ENCODE results near the gene GART. TPM values are rescaled to one million over a fixed set of nuclear protein-coding genes. Genes with fewer than 3 reads are reported as not detected.
A peak's percentile ranks its signal among the peaks of the same experiment; 100 is the strongest.

The GART gene
- total and polyA plus RNA-seq, 10 of the 15 experiments (the other 5 are each of a cell fraction or from before 2014, with no cell fraction given), result 44.7 to 178 (median 106) TPM

DNA sequence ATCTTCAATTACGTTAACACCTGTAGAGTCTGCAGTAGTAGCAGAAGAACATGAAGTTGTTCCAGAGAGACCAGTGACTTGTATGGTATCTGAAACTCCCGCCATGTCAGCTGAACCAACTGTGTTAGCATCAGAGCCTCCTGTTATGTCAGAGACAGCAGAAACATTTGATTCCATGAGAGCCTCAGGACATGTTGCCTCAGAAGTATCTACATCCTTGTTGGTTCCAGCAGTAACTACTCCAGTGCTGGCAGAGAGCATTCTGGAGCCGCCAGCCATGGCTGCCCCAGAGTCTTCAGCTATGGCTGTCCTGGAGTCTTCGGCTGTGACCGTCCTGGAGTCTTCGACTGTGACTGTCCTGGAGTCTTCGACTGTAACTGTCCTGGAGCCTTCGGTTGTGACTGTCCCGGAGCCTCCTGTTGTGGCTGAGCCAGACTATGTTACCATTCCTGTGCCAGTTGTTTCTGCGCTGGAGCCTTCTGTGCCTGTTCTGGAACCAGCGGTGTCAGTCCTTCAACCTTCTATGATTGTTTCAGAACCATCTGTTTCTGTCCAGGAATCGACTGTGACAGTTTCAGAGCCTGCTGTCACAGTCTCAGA lies 11.2 kb upstream of the GART start (continued):
- TF ChIP-seq, protein P1, sequence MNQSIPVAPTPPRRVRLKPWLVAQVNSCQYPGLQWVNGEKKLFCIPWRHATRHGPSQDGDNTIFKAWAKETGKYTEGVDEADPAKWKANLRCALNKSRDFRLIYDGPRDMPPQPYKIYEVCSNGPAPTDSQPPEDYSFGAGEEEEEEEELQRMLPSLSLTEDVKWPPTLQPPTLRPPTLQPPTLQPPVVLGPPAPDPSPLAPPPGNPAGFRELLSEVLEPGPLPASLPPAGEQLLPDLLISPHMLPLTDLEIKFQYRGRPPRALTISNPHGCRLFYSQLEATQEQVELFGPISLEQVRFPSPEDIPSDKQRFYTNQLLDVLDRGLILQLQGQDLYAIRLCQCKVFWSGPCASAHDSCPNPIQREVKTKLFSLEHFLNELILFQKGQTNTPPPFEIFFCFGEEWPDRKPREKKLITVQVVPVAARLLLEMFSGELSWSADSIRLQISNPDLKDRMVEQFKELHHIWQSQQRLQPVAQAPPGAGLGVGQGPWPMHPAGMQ (IDR thresholded peaks at IDR 0.05; ENCODE audit: borderline replicate concordance), result no peak
- TF ChIP-seq RELA (IDR thresholded peaks at IDR 0.05; ENCODE audit: borderline replicate concordance, partially characterized antibody) (no peak), POLR2AphosphoS5 (IDR thresholded peaks at IDR 0.05; ENCODE audit: low read length) (peak; percentile 52), DPF2 (IDR thresholded peaks at IDR 0.05) (no peak), ASH2L (IDR thresholded peaks at IDR 0.05; ENCODE audit: borderline replicate concordance, low read depth) (no peak), MTA2 (IDR thresholded peaks at IDR 0.05; ENCODE audit: low read depth) (no peak), KLF5 (IDR thresholded peaks at IDR 0.05; ENCODE audit: partially characterized antibody) (no peak), SREBF1 (IDR thresholded peaks at IDR 0.05; ENCODE audit: low read length) (no peak), POU2F2 (IDR thresholded peaks at IDR 0.05; ENCODE audit: borderline replicate concordance, low read depth, low read length) (0 out of 3 replicates have a peak, but pooled peaks have one; percentile 7), SMC3 (IDR thresholded peaks at IDR 0.05; ENCODE audit: borderline replicate concordance, low read length) (no peak), ZNF217 (IDR thresholded peaks at IDR 0.05) (no peak), CBFB (IDR thresholded peaks at IDR 0.05; ENCODE audit: low read depth) (no peak), STAT3 (IDR thresholded peaks at IDR 0.05; ENCODE audit: low read depth, low read length) (no peak)
- TF ChIP-seq, protein P2, sequence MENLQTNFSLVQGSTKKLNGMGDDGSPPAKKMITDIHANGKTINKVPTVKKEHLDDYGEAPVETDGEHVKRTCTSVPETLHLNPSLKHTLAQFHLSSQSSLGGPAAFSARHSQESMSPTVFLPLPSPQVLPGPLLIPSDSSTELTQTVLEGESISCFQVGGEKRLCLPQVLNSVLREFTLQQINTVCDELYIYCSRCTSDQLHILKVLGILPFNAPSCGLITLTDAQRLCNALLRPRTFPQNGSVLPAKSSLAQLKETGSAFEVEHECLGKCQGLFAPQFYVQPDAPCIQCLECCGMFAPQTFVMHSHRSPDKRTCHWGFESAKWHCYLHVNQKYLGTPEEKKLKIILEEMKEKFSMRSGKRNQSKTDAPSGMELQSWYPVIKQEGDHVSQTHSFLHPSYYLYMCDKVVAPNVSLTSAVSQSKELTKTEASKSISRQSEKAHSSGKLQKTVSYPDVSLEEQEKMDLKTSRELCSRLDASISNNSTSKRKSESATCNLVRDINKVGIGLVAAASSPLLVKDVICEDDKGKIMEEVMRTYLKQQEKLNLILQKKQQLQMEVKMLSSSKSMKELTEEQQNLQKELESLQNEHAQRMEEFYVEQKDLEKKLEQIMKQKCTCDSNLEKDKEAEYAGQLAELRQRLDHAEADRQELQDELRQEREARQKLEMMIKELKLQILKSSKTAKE (IDR thresholded peaks at IDR 0.05; ENCODE audit: low read depth, poor library complexity, severe bottlenecking), result no peak
- TF ChIP-seq, protein P3, sequence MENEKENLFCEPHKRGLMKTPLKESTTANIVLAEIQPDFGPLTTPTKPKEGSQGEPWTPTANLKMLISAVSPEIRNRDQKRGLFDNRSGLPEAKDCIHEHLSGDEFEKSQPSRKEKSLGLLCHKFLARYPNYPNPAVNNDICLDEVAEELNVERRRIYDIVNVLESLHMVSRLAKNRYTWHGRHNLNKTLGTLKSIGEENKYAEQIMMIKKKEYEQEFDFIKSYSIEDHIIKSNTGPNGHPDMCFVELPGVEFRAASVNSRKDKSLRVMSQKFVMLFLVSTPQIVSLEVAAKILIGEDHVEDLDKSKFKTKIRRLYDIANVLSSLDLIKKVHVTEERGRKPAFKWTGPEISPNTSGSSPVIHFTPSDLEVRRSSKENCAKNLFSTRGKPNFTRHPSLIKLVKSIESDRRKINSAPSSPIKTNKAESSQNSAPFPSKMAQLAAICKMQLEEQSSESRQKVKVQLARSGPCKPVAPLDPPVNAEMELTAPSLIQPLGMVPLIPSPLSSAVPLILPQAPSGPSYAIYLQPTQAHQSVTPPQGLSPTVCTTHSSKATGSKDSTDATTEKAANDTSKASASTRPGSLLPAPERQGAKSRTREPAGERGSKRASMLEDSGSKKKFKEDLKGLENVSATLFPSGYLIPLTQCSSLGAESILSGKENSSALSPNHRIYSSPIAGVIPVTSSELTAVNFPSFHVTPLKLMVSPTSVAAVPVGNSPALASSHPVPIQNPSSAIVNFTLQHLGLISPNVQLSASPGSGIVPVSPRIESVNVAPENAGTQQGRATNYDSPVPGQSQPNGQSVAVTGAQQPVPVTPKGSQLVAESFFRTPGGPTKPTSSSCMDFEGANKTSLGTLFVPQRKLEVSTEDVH (IDR thresholded peaks at IDR 0.05; ENCODE audit: low read depth, partially characterized antibody), result no peak
- TF ChIP-seq, protein P4, sequence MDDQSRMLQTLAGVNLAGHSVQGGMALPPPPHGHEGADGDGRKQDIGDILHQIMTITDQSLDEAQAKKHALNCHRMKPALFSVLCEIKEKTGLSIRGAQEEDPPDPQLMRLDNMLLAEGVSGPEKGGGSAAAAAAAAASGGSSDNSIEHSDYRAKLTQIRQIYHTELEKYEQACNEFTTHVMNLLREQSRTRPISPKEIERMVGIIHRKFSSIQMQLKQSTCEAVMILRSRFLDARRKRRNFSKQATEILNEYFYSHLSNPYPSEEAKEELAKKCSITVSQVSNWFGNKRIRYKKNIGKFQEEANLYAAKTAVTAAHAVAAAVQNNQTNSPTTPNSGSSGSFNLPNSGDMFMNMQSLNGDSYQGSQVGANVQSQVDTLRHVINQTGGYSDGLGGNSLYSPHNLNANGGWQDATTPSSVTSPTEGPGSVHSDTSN (IDR thresholded peaks at IDR 0.05; ENCODE audit: insufficient replicate concordance, low read depth, low read length), result no peak
- TF ChIP-seq, protein P5, sequence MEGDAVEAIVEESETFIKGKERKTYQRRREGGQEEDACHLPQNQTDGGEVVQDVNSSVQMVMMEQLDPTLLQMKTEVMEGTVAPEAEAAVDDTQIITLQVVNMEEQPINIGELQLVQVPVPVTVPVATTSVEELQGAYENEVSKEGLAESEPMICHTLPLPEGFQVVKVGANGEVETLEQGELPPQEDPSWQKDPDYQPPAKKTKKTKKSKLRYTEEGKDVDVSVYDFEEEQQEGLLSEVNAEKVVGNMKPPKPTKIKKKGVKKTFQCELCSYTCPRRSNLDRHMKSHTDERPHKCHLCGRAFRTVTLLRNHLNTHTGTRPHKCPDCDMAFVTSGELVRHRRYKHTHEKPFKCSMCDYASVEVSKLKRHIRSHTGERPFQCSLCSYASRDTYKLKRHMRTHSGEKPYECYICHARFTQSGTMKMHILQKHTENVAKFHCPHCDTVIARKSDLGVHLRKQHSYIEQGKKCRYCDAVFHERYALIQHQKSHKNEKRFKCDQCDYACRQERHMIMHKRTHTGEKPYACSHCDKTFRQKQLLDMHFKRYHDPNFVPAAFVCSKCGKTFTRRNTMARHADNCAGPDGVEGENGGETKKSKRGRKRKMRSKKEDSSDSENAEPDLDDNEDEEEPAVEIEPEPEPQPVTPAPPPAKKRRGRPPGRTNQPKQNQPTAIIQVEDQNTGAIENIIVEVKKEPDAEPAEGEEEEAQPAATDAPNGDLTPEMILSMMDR (IDR thresholded peaks at IDR 0.05 in 2 of 3, conservative IDR thresholded peaks at IDR 0.05 in 1 of 3; ENCODE audit: control insufficient read depth in 2 of 3, extremely low read depth in 1 of 3, insufficient read depth in 1 of 3, low read depth in 3 of 3, low read length in 3 of 3), result no peak

All from GM12878 (cell line).